ENCODE measurements around the gene CYTH4. TPM values are rescaled to one million over a fixed set of nuclear protein-coding genes. Genes with fewer than 3 reads are reported as not detected.

CYTH4 gene
- total and polyA plus RNA-seq, 10 of the 15 experiments (the other 5 are each of a cell fraction or from before 2014, with no cell fraction given) = 1.5 to 27.3 (median 16.9) TPM

- TF ChIP-seq E4F1 (IDR thresholded peaks at IDR 0.05; ENCODE audit: borderline replicate concordance, partially characterized antibody) = no peak
- peak; percentile 82; the same call in 1 of the 3 replicates for TF ChIP-seq POU2F2 (IDR thresholded peaks at IDR 0.05; ENCODE audit: borderline replicate concordance, low read depth, low read length)
- peak in 1 of 2 experiments; percentile 58; a peak in 1 of 4 replicates for TF ChIP-seq BHLHE40 (IDR thresholded peaks at IDR 0.05; ENCODE audit: borderline replicate concordance in 1 of 2, low read depth in 2 of 2, low read length in 1 of 2)
- TF ChIP-seq KAT2A (conservative IDR thresholded peaks at IDR 0.05; ENCODE audit: control insufficient read depth, low read depth, low read length) = no peak
- TF ChIP-seq SIX5 (IDR thresholded peaks at IDR 0.05; ENCODE audit: low read depth, low read length, severe bottlenecking) = no peak
- TF ChIP-seq BMI1 (IDR thresholded peaks at IDR 0.05; ENCODE audit: borderline replicate concordance) = no peak
- TF ChIP-seq ZNF207 (IDR thresholded peaks at IDR 0.05; ENCODE audit: borderline replicate concordance) = no peak
- no peak for TF ChIP-seq RUNX3 (IDR thresholded peaks at IDR 0.05; ENCODE audit: low read length)
- TF ChIP-seq ZBTB4 (CRISPR knock-in tag; IDR thresholded peaks at IDR 0.05) = no peak
- TF ChIP-seq YY1 (IDR thresholded peaks at IDR 0.05; ENCODE audit: low read depth, low read length) = no peak
- TF ChIP-seq RFX5 (IDR thresholded peaks at IDR 0.05; ENCODE audit: low read depth, low read length) = no peak
- no peak for TF ChIP-seq ZNF622 (IDR thresholded peaks at IDR 0.05)
- TF ChIP-seq ETV6 (conservative IDR thresholded peaks at IDR 0.05 in 1 of 2, IDR thresholded peaks at IDR 0.05 in 1 of 2; ENCODE audit: borderline replicate concordance in 1 of 2, low read depth in 1 of 2) = peak in 1 of 2 experiments; percentile 74; a peak in 2 of 4 replicates
- TF ChIP-seq, protein P1, sequence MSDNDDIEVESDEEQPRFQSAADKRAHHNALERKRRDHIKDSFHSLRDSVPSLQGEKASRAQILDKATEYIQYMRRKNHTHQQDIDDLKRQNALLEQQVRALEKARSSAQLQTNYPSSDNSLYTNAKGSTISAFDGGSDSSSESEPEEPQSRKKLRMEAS (IDR thresholded peaks at IDR 0.05; ENCODE audit: low read depth, low read length) = no peak
- TF ChIP-seq CBX3 (IDR thresholded peaks at IDR 0.05; ENCODE audit: borderline replicate concordance, low read depth) = no peak
- no peak for TF ChIP-seq IRF4 (IDR thresholded peaks at IDR 0.05; ENCODE audit: low read depth, low read length)
- TF ChIP-seq HDAC6 (IDR thresholded peaks at IDR 0.05; ENCODE audit: unreplicated experiment) = no peak
- TF ChIP-seq, protein P2, sequence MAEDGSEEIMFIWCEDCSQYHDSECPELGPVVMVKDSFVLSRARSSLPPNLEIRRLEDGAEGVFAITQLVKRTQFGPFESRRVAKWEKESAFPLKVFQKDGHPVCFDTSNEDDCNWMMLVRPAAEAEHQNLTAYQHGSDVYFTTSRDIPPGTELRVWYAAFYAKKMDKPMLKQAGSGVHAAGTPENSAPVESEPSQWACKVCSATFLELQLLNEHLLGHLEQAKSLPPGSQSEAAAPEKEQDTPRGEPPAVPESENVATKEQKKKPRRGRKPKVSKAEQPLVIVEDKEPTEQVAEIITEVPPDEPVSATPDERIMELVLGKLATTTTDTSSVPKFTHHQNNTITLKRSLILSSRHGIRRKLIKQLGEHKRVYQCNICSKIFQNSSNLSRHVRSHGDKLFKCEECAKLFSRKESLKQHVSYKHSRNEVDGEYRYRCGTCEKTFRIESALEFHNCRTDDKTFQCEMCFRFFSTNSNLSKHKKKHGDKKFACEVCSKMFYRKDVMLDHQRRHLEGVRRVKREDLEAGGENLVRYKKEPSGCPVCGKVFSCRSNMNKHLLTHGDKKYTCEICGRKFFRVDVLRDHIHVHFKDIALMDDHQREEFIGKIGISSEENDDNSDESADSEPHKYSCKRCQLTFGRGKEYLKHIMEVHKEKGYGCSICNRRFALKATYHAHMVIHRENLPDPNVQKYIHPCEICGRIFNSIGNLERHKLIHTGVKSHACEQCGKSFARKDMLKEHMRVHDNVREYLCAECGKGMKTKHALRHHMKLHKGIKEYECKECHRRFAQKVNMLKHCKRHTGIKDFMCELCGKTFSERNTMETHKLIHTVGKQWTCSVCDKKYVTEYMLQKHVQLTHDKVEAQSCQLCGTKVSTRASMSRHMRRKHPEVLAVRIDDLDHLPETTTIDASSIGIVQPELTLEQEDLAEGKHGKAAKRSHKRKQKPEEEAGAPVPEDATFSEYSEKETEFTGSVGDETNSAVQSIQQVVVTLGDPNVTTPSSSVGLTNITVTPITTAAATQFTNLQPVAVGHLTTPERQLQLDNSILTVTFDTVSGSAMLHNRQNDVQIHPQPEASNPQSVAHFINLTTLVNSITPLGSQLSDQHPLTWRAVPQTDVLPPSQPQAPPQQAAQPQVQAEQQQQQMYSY (CRISPR knock-in tag; IDR thresholded peaks at IDR 0.05) = no peak
- no peak for TF ChIP-seq MTA3 (IDR thresholded peaks at IDR 0.05; ENCODE audit: borderline replicate concordance, low read length)
- no peak for TF ChIP-seq NFXL1 (IDR thresholded peaks at IDR 0.05; ENCODE audit: borderline replicate concordance)
Measured at GRCh38 chr22:37244922-37245722, 37.2 kb upstream of the CYTH4 start (continued).

Measured in GM12878 (cell line).